ENCODE data around the gene SHB. TPM values are rescaled to one million over a fixed set of nuclear protein-coding genes. Genes with fewer than 3 reads are reported as not detected.

SHB gene
- total RNA-seq, 1 donor from 2014 or later = 0.44 TPM

DNA sequence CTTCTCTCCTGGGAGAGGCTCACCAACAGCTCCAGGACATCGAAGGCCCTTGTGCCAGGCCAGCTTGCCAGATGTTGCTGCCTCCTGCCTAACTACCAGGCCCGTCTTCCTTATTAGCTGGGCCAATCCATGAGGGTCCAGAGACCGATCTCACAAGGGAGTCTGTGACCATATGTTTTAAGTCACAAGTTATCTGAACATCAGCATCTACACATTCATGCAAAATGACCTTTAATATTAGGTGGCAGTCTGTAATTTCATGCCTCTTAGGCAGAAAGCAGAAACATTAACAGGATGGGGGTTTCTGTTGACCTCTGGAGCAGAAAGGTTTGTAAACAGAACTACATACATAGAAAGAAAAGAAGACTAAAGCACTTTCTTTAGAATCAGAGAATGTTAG, 90.0 kb downstream of the SHB start:
- Mint-ChIP-seq H3K27ac (no peak overlapping the region), H3K9me3 (no peaks in the 10 kb centered on the region), H3K4me1 (no peaks in the 10 kb centered on the region), H3K4me3 (no peak overlapping the region), H3K36me3 (ENCODE audit: low read depth) (no peaks in the 10 kb centered on the region), H3K27me3 (peaks cover 14% of the 10 kb centered on the region)
- ChIA-PET CTCF (no interaction called here), POLR2A (no interaction called here)
- no peak for ATAC-seq (ENCODE audit: low read depth)
- TF ChIP-seq, protein P1, sequence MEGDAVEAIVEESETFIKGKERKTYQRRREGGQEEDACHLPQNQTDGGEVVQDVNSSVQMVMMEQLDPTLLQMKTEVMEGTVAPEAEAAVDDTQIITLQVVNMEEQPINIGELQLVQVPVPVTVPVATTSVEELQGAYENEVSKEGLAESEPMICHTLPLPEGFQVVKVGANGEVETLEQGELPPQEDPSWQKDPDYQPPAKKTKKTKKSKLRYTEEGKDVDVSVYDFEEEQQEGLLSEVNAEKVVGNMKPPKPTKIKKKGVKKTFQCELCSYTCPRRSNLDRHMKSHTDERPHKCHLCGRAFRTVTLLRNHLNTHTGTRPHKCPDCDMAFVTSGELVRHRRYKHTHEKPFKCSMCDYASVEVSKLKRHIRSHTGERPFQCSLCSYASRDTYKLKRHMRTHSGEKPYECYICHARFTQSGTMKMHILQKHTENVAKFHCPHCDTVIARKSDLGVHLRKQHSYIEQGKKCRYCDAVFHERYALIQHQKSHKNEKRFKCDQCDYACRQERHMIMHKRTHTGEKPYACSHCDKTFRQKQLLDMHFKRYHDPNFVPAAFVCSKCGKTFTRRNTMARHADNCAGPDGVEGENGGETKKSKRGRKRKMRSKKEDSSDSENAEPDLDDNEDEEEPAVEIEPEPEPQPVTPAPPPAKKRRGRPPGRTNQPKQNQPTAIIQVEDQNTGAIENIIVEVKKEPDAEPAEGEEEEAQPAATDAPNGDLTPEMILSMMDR (IDR thresholded peaks at IDR 0.05) = no peak
- DNase-seq = no peak
- intact Hi-C loops (cut with micrococcal nuclease) = no loop called here

DNA sequence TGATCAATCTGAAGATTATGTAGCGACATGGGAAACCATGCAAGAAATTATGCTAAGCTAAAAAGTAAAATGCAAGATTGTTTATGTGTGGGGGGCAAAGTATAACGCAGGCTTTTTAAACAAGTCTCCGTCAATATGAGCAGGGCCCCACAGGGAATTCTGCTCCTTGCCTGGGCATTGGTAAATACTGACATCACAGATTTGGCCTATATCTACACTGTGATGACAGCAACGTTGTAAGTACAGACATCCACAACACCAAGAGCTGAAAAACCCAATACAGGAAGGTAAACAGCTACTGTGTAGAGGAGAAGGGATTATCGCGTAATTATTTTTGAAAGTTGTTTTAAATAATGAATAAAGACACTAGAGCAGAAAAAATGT, 90.6 kb downstream of the SHB start:
- intact Hi-C loops (cut with micrococcal nuclease) = no loop called here
- Mint-ChIP-seq H3K9me3 (no peaks in the 10 kb centered on the region), H3K27me3 (peaks cover 14% of the 10 kb centered on the region), H3K4me1 (no peaks in the 10 kb centered on the region), H3K27ac (no peak overlapping the region), H3K4me3 (no peak overlapping the region), H3K36me3 (ENCODE audit: low read depth) (no peaks in the 10 kb centered on the region)
- CTCF ChIA-PET = no interaction called here
- TF ChIP-seq, protein P1 (IDR thresholded peaks at IDR 0.05) = no peak
- ATAC-seq (ENCODE audit: low read depth) (no peak), DNase-seq (no peak)
- POLR2A ChIA-PET = no interaction called here

DNA sequence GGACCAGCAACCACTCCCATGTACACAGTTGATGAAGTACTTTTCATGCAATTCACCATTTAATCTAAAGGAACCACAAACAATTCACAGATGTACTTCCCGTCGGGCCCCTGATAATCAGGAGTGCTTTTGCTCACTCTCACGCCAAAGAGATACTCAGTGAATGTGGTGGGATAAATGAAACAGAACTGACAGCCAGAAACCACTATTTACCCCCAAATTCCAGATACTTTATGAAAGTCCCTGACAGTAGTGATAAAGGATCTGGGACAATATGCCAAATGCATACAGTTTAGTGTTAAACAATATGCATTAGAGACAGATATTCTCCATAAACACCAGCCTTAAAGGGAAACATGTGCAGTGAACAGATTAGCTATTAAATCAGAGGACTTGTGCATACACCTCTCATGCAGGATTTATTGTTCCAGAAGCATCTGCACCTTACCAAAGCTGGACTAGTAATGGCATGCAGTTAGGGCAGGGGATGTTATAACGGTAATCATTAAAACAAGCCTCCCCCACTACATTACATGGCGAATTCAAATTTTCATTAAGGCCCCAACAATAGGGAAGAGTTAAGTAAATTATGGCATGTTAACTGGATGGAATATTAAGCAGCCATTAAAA, 91.1 kb downstream of the SHB start:
- POLR2A ChIA-PET = no interaction called here
- Mint-ChIP-seq H3K27ac (no peak overlapping the region), H3K36me3 (ENCODE audit: low read depth) (no peaks in the 10 kb centered on the region), H3K4me3 (no peak overlapping the region), H3K4me1 (no peaks in the 10 kb centered on the region), H3K9me3 (no peaks in the 10 kb centered on the region), H3K27me3 (peaks cover 14% of the 10 kb centered on the region)
- TF ChIP-seq, protein P1 (IDR thresholded peaks at IDR 0.05) = no peak
- CTCF ChIA-PET = no interaction called here
- ATAC-seq (ENCODE audit: low read depth) (no peak), DNase-seq (no peak)
- intact Hi-C loops (cut with micrococcal nuclease) = no loop called here

DNA sequence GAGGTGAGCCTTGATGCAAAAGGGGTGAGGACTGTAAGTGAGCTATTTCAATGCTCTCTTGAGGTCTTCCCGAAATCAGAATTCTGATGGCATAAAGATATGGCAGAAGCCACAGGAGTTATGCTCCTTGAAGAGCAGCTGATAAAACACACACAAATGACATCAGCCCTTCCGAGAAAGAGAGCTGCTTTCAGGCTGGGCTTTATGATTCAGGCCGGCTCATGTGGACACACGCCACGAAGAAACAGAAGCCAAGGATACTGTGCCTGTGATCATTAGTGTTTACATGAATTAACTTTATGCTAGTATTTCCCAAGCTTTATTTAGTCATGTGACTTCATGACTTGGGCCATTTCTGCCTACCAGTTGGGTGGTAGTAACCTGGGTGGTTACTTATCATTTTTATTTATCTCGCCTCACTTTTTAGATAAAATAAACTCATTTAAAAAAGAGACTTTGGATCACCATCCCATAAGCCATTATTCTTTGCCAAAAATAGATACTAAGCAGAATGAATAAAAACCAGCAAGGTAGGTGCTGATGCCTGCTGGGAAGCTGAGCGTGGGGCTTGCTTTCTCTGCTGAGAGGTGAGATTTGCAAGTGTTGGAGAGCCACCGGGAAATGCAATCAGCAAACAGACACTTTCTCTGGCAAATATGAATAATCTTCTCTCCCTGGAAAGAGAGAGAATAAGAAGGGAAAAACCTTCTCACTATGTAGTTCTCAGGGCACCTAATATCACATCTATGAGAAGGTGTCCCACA, 92.1 kb downstream of the SHB start:
- TF ChIP-seq, protein P1 (IDR thresholded peaks at IDR 0.05) = no peak
- H3K4me3 Mint-ChIP-seq = no peak overlapping the region
- DNase-seq = no peak
- no peaks in the 10 kb centered on the region for H3K9me3 Mint-ChIP-seq
- H3K27me3 Mint-ChIP-seq = peaks cover 14% of the 10 kb centered on the region
- H3K27ac Mint-ChIP-seq = no peak overlapping the region
- H3K36me3 Mint-ChIP-seq (ENCODE audit: low read depth) = no peaks in the 10 kb centered on the region
- no peaks in the 10 kb centered on the region for H3K4me1 Mint-ChIP-seq
- ATAC-seq (ENCODE audit: low read depth) = no peak
- ChIA-PET CTCF (no interaction called here), POLR2A (no interaction called here)
- intact Hi-C loops (cut with micrococcal nuclease) = no loop called here

DNA sequence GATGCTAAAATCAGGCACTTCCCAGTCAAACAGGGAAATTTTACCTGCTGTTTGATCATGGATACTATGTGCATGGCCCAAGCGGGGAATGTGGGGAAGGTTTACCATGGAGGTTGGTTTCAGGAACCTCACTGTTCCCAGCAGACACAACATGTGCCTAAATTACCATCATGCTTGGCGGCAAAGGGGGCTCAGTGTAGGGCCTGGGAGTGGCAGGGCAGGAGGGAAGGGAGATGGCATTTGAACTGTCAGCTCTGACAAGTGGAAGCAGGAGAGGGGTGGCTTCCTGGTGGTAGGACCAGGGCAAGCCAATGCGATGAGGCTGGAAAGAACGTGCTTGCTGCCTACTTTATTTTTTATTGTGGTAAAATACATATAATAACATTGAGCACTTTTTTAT, 93.4 kb downstream of the SHB start:
- Mint-ChIP-seq H3K27me3 (peaks cover 14% of the 10 kb centered on the region), H3K9me3 (no peaks in the 10 kb centered on the region), H3K27ac (no peak overlapping the region), H3K4me3 (no peak overlapping the region), H3K4me1 (no peaks in the 10 kb centered on the region), H3K36me3 (ENCODE audit: low read depth) (no peaks in the 10 kb centered on the region)
- ChIA-PET CTCF (no interaction called here), POLR2A (interaction anchor here (0.6 kb wide), 1 partner anchor 9 kb away, joined by 4 read pairs; no protein-coding TSS in a partner anchor)
- no peak for DNase-seq
- ATAC-seq (ENCODE audit: low read depth) = no peak
- TF ChIP-seq, protein P1 (IDR thresholded peaks at IDR 0.05) = no peak
- intact Hi-C loops (cut with micrococcal nuclease) = no loop called here
